K562 (cell line): Measurements from ENCODE around the gene MRPL2. TPM values are rescaled to one million over a fixed set of nuclear protein-coding genes. Genes with fewer than 3 reads are reported as not detected.
A peak's percentile ranks its signal among the peaks of the same experiment; 100 is the strongest.

Source experiments
- ATAC-seq: fragments of 200-7000 bp; cut with Tn5 transposase; 3 replicates; pipeline ENCODE4 v1.9.1; 2020; ENCODE audit warnings: moderate library complexity
- BruUV-seq: library from RNA; stranded (reverse); fragments of 400-500 nt; replicated peaks from 2 replicates; lab custom pipeline; 2021; lab: Mats Ljungman, UMichigan
- CTCF ChIA-PET: fragments of 300-600 bp; formaldehyde crosslinking; extraction: SDS; loops from one replicate; lab custom pipeline; 2021; ENCODE audit warnings: low intra/inter-chr PET ratio; lab: Yijun Ruan, JAX
- POLR2A ChIA-PET: fragments of 300-600, 350-650 bp; sonication (Branson Sonifier 250); formaldehyde crosslinking; extraction: SDS; loops from one replicate; lab custom pipeline; 2021; ENCODE audit warnings: antibody characterized with exemption, inconsistent platforms; lab: Yijun Ruan, JAX
- DNase-seq, 4 experiments: peaks; one replicate each; pipeline versions ENCODE4 v3.0.0 to v3.0.0-alpha.2; 2011 to 2018; ENCODE audit warnings: low spot score in 3 of 4, mixed read lengths in 3 of 4; ENCODE audit errors: extremely low read depth in 1 of 4
- FAIRE-seq: peaks from 2 replicates; lab custom pipeline; 2011; peaks lifted over from hg19 to GRCh38; lab: Jason Lieb, UNC
- H2AFZ ChIP-seq: 2 replicates; pipeline ENCODE4 v1.6.0; 2011; ENCODE audit warnings: low read depth, low read length, control low read depth, inconsistent platforms
- H3K27ac ChIP-seq: fragments of 200-600 bp; 3 replicates; pipeline ENCODE4 v1.8.0; 2011; ENCODE audit warnings: low read depth, mild to moderate bottlenecking, control low read depth, inconsistent platforms, low read length, moderate library complexity, mixed read lengths; ENCODE audit errors: extremely low read depth
- H3K27me3 ChIP-seq, 2 experiments: fragments of 300-600 bp in 1 of 2; 2 replicates in 1 of 2; 3 replicates in 1 of 2; pipeline versions ENCODE4 v1.6.0 to v1.8.0; 2011; ENCODE audit warnings: inconsistent platforms in 2 of 2, low read length in 2 of 2, mild to moderate bottlenecking in 1 of 2, mixed read lengths in 1 of 2, moderate library complexity in 1 of 2; ENCODE audit not compliant: control insufficient read depth in 2 of 2, insufficient read depth in 2 of 2
- H3K36me3 ChIP-seq: fragments of 300-600 bp; 3 replicates; pipeline ENCODE4 v1.8.0; 2011; ENCODE audit warnings: mild to moderate bottlenecking, low read length, inconsistent platforms; ENCODE audit not compliant: control insufficient read depth, insufficient read depth
- H3K4me1 ChIP-seq, 2 experiments: fragments of 200-600 bp in 1 of 2; replicated peaks in 1 of 2; 2 replicates in 1 of 2; 3 replicates in 1 of 2; pipeline versions ENCODE4 v1.5.1 to v1.8.0; 2011; ENCODE audit warnings: inconsistent platforms in 2 of 2, low read length in 2 of 2, mild to moderate bottlenecking in 1 of 2, mixed read lengths in 1 of 2, moderate library complexity in 1 of 2; ENCODE audit not compliant: control insufficient read depth in 2 of 2, insufficient read depth in 2 of 2
- H3K4me2 ChIP-seq: 2 replicates; pipeline ENCODE4 v1.6.1; 2011; ENCODE audit warnings: low read length, control low read depth, inconsistent platforms, mixed read lengths; ENCODE audit not compliant: insufficient read depth
- H3K4me3 ChIP-seq: fragments of 200-600 bp; sonication (generic), shearing (Covaris generic); 2 replicates; pipeline ENCODE4 v1.5.1; 2016; ENCODE audit warnings: control low read depth, inconsistent platforms
- H3K79me2 ChIP-seq: fragments of 200-600 bp; 3 replicates; pipeline ENCODE4 v1.8.0; 2011; ENCODE audit warnings: low read length, inconsistent platforms; ENCODE audit not compliant: control insufficient read depth, insufficient read depth
- H3K9ac ChIP-seq, 2 experiments: 2 replicates each; pipeline versions ENCODE4 v1.6.0 to v1.6.1; 2011; ENCODE audit warnings: low read depth in 2 of 2, low read length in 2 of 2, control low read depth in 1 of 2, inconsistent platforms in 1 of 2, mild to moderate bottlenecking in 1 of 2, mixed read lengths in 1 of 2; ENCODE audit not compliant: insufficient read depth in 1 of 2
- H3K9me1 ChIP-seq: one replicate; pipeline ENCODE4 v1.6.0; 2011; ENCODE audit warnings: inconsistent platforms, mild to moderate bottlenecking, low read length, moderate library complexity; ENCODE audit not compliant: control insufficient read depth, insufficient read depth
- H3K9me3 ChIP-seq: replicated peaks from 2 replicates; pipeline ENCODE4 v1.5.1; 2011; ENCODE audit warnings: low read depth, low read length, inconsistent platforms; ENCODE audit not compliant: control insufficient read depth, insufficient read depth
- H4K20me1 ChIP-seq: replicated peaks from 2 replicates; pipeline ENCODE4 v1.6.1; 2011; ENCODE audit warnings: low read length, inconsistent platforms, mixed read lengths; ENCODE audit not compliant: control insufficient read depth, insufficient read depth
- AFF1 ChIP-seq, 2 experiments: fragments of 450-650 bp; IDR thresholded peaks; 2 replicates each; pipeline ENCODE4 v1.6.1; 2018; ENCODE audit warnings: mild to moderate bottlenecking in 2 of 2, low read depth in 1 of 2; ENCODE audit not compliant: partially characterized antibody in 2 of 2
- CCAR2 ChIP-seq: fragments of 200-400 bp; formaldehyde crosslinking; IDR thresholded peaks from 2 replicates; pipeline ENCODE4 v1.6.1; 2017; ENCODE audit warnings: mild to moderate bottlenecking, low read depth, low read length
- ELF2 ChIP-seq: fragments of 250-450 bp; sonication (Bioruptor Pico); IDR thresholded peaks from 2 replicates; pipeline ENCODE4 v1.5.0; 2021; ENCODE audit warnings: mild to moderate bottlenecking
- EP300 ChIP-seq: IDR thresholded peaks from 2 replicates; pipeline ENCODE4 v1.6.1; 2012; ENCODE audit warnings: low read length, improper control_type of control experiment
- FOSL1 ChIP-seq: fragments of 200-800 bp; sonication (Bioruptor generic); conservative IDR thresholded peaks from 2 replicates; pipeline ENCODE4 v1.6.1; 2016; ENCODE audit warnings: missing genetic modification characterization, missing compliant biosample characterization
- FOXJ3 ChIP-seq: sonication (generic); formaldehyde crosslinking; IDR thresholded peaks from 2 replicates; pipeline ENCODE4 v1.4.0; 2020; ENCODE audit warnings: mild to moderate bottlenecking, missing genetic modification reagents
- FUS ChIP-seq: fragments of 200-400 bp; formaldehyde crosslinking; optimal IDR thresholded peaks from 2 replicates; pipeline ENCODE3; 2017; ENCODE audit warnings: low read depth, low read length
- HNRNPH1 ChIP-seq: fragments of 200-400 bp; formaldehyde crosslinking; optimal IDR thresholded peaks from 2 replicates; pipeline ENCODE3; 2017; ENCODE audit warnings: low read depth, mild to moderate bottlenecking, low read length, moderate library complexity
- ILF3 ChIP-seq: fragments of 450-650 bp; IDR thresholded peaks from 2 replicates; pipeline ENCODE4 v1.6.1; 2018; ENCODE audit warnings: antibody characterized with exemption, mild to moderate bottlenecking, moderate library complexity, borderline replicate concordance
- MCM2 ChIP-seq: fragments of 450-650 bp; IDR thresholded peaks from 2 replicates; pipeline ENCODE4 v1.6.1; 2017; ENCODE audit warnings: low read depth, mild to moderate bottlenecking
- MLLT1 ChIP-seq, 2 experiments: fragments of 450-650 bp; IDR thresholded peaks; 2 replicates each; pipeline ENCODE4 v1.6.1; 2016
- NCOA4 ChIP-seq: fragments of 450-650 bp; IDR thresholded peaks from 2 replicates; pipeline ENCODE4 v1.6.1; 2018; ENCODE audit warnings: mild to moderate bottlenecking; ENCODE audit not compliant: partially characterized antibody
- POLR3A ChIP-seq: IDR thresholded peaks from 2 replicates; pipeline ENCODE4 v1.6.1; 2011; ENCODE audit warnings: borderline replicate concordance, mild to moderate bottlenecking, moderate library complexity; ENCODE audit not compliant: insufficient read length, insufficient read depth; ENCODE audit errors: extremely low read depth
- PRPF4 ChIP-seq: fragments of 200-400 bp; formaldehyde crosslinking; IDR thresholded peaks from one replicate; pipeline ENCODE4 v1.6.1; 2017; ENCODE audit warnings: low read length, low read depth, mild to moderate bottlenecking; ENCODE audit not compliant: insufficient read depth, poor library complexity, severe bottlenecking
- TBP ChIP-seq: optimal IDR thresholded peaks from 2 replicates; pipeline ENCODE3; 2011; ENCODE audit warnings: low read depth, low read length, improper control_type of control experiment
- ZBTB17 ChIP-seq: fragments of 450-650 bp; formaldehyde crosslinking; IDR thresholded peaks from 2 replicates; pipeline ENCODE4 v1.4.0; 2020; ENCODE audit warnings: mild to moderate bottlenecking
- ZNF24 ChIP-seq: fragments of 450-650 bp; IDR thresholded peaks from 2 replicates; pipeline ENCODE4 v1.6.1; 2016
- ZNF431 ChIP-seq: sonication (generic); formaldehyde crosslinking; IDR thresholded peaks from 2 replicates; pipeline ENCODE4 v1.8.0; 2022; ENCODE audit warnings: mild to moderate bottlenecking, missing genetic modification reagents
- WGBS: fragments of 100-300 bp; shearing (Covaris generic); methylation state at CpG from one replicate; pipeline ENCODE4 v1.1.6; 2016; ENCODE audit warnings: low coverage, mixed read lengths; ENCODE audit not compliant: insufficient coverage; ENCODE audit errors: missing lambda C conversion rate; 5-methylcytosine and 5-hydroxymethylcytosine counted together
- in situ Hi-C: fragments of 300-500 bp; cut with MboI; formaldehyde crosslinking; loops from 4 replicates; pipeline ENCODE4 v1.15.0; 2018; ENCODE audit warnings: inconsistent platforms, mixed read lengths
- intact Hi-C: fragments of 100-400 bp; cut with micrococcal nuclease; formaldehyde crosslinking; loops from 2 replicates; pipeline ENCODE4 v1.14.2; 2022
- polyA plus RNA-seq, 8 experiments: library from polyadenylated mRNA; depleted of rRNA in 4 of 8; stranded (reverse) in 5 of 8; unstranded in 3 of 8; fragments of >200 nt; fragmentation: Nextera tagmentation in 2 of 8; fragmentation: Illumina TruSeq in 1 of 8; extraction: Ambion mirVana in 2 of 8; extraction: Trizol in 1 of 8; gene quantifications; 2 replicates each; pipeline versions ENCODE4 v1.2.1 to v1.2.3, GENCODE V29; 2011 to 2014; ENCODE audit warnings: inconsistent platforms in 1 of 8, missing spikeins in 1 of 8
- total RNA-seq, 7 experiments: library from RNA; depleted of rRNA in 6 of 7; stranded (reverse); fragments of >200 nt in 6 of 7; fragmentation: Illumina TruSeq in 2 of 7; extraction: Trizol in 2 of 7; gene quantifications; 2 replicates each; pipeline versions ENCODE4 v1.2.1 to v1.2.3, GENCODE V29; 2011 to 2021; ENCODE audit warnings: low replicate concordance in 1 of 7

The MRPL2 gene
- total and polyA plus RNA-seq, 9 of the 15 experiments (the other 6 are each of a cell fraction or from before 2014, with no cell fraction given): 63.1 to 262 (median 121) TPM

GRCh38 chr6:43054206-43054943, 4.9 kb downstream of the MRPL2 start:
- Histone ChIP-seq H3K27ac (peak overlapping the region; percentile 95), H2AFZ (peak overlapping the region; percentile 78; the same call in 1 of the 2 replicates), H3K36me3 (peaks cover 72% of the 10 kb centered on the region), H3K4me1 (peaks cover 27 to 29% of the 10 kb centered on the region in 2 experiments), H3K79me2 (peaks cover 42% of the 10 kb centered on the region), H3K4me3 (peak overlapping the region; percentile 73), H3K27me3 (no peaks in the 10 kb centered on the region), H3K9me3 (no peaks in the 10 kb centered on the region), H4K20me1 (no peaks in the 10 kb centered on the region), H3K4me2 (peak overlapping the region; percentile 93), H3K9me1 (peaks cover 9% of the 10 kb centered on the region), H3K9ac (peak overlapping the region; percentile 77 to 97)
- intact Hi-C loops: no loop called here
- in situ Hi-C loops: no loop called here
- POLR2A ChIA-PET: interaction anchor here (0.5 to 3.2 kb wide), 30 partner anchors 10 to 1026 kb away, joined by 3 to 22 read pairs (median 4); partner anchors contain the start of genes KLHDC3, MEA1 and RRP36
- no peak for DNase-seq
- ATAC-seq: no peak
- BruUV-seq: TSS peak; percentile 85
- no peak for FAIRE-seq
- WGBS: 75% methylated on average over 16 of the region's 17 CpGs
- CTCF ChIA-PET: no interaction called here
- peak in 1 of 2 experiments; percentile 2 for TF ChIP-seq AFF1 (IDR thresholded peaks at IDR 0.05; ENCODE audit: low read depth in 1 of 2, partially characterized antibody in 2 of 2)
- no peak for TF ChIP-seq FOXJ3
- no peak for TF ChIP-seq PRPF4
- no peak for TF ChIP-seq NCOA4
- no peak for TF ChIP-seq ELF2 (CRISPR knock-in tag)
- TF ChIP-seq ZBTB17: no peak
- 0 out of 2 replicates have a peak, but pooled peaks have one; percentile 4 for TF ChIP-seq MCM2
- no peak for TF ChIP-seq TBP
- TF ChIP-seq ZNF24: no peak
- TF ChIP-seq HNRNPH1: no peak
- TF ChIP-seq FUS: no peak
- no peak for TF ChIP-seq ILF3
- no peak for TF ChIP-seq EP300
- TF ChIP-seq MLLT1 (IDR thresholded peaks at IDR 0.05): peak in 1 of 2 experiments; percentile 5; a peak in 1 of 4 replicates
- no peak for TF ChIP-seq FOSL1
- TF ChIP-seq POLR3A: no peak
- TF ChIP-seq ZNF431 (CRISPR knock-in tag): no peak
- TF ChIP-seq CCAR2: no peak
